Renal cortex interstitium (tissue), 11 donors: ENCODE measurements around the gene KRTAP10-4. TPM values are rescaled to one million over a fixed set of nuclear protein-coding genes. Genes with fewer than 3 reads are reported as not detected.
"Not testable (repeated sequence)": the region's sequence is repeated elsewhere in the genome, so short reads cannot be mapped to it uniquely, and the experiment has no call there.

Source experiments
- DNase-seq, 11 donors: peaks; one replicate each; pipeline ENCODE4 v3.0.0-alpha.2; 2013; ENCODE audit warnings: low read depth in 9 of 11, low spot score in 4 of 11; ENCODE audit errors: extremely low read depth in 1 of 11
- polyA plus RNA-seq, 3 donors: library from polyadenylated mRNA; unstranded; fragments of 120-200 nt; gene quantifications; one replicate each; pipeline ENCODE4 v1.2.1, GENCODE V29; 2013; ENCODE audit not compliant: insufficient read length in 3 of 3

The KRTAP10-4 gene
- polyA plus RNA-seq, 3 donors: not detected

- DNase-seq: no peak
Observed at GRCh38 chr21:44533121-44533890, 40.2 kb upstream of the KRTAP10-4 start.

GRCh38 chr21:44533891-44534627 is 39.5 kb upstream of the KRTAP10-4 start:
- DNase-seq: no peak

- no peak for DNase-seq
Observed at GRCh38 chr21:44534688-44535087, 38.8 kb upstream of the KRTAP10-4 start.

GRCh38 chr21:44535963-44536362 is 37.6 kb upstream of the KRTAP10-4 start:
- no peak for DNase-seq

- no peak for DNase-seq
Observed at GRCh38 chr21:44537930-44538911, 35.3 kb upstream of the KRTAP10-4 start.

GRCh38 chr21:44539046-44539445 is 34.5 kb upstream of the KRTAP10-4 start:
- DNase-seq: no peak

GRCh38 chr21:44539991-44540666 is 33.4 kb upstream of the KRTAP10-4 start, which contains the start of gene KRTAP10-1:
Gene KRTAP10-1 (minus strand): TSS chr21:44540195. CDS start chr21:44540150, 45 bp downstream.
- no peak for DNase-seq

GRCh38 chr21:44540741-44541288 is 32.7 kb upstream of the KRTAP10-4 start:
- no peak for DNase-seq

GRCh38 chr21:44542716-44543115 is 30.8 kb upstream of the KRTAP10-4 start:
- no peak for DNase-seq

- DNase-seq: no peak
Observed at GRCh38 chr21:44544566-44544965, 29.0 kb upstream of the KRTAP10-4 start.

- DNase-seq: no peak
Observed at GRCh38 chr21:44547656-44548331, 25.7 kb upstream of the KRTAP10-4 start.

- DNase-seq: no peak
Observed at GRCh38 chr21:44548381-44548780, 25.1 kb upstream of the KRTAP10-4 start.

GRCh38 chr21:44548922-44549321 is 24.6 kb upstream of the KRTAP10-4 start:
- no peak for DNase-seq

- DNase-seq: no peak
Observed at GRCh38 chr21:44549525-44550211, 23.9 kb upstream of the KRTAP10-4 start.

- DNase-seq: not testable (repeated sequence)
Observed at GRCh38 chr21:44550285-44550684, 23.2 kb upstream of the KRTAP10-4 start.

GRCh38 chr21:44550807-44551206 is 22.7 kb upstream of the KRTAP10-4 start:
- no peak for DNase-seq

- no peak for DNase-seq
Observed at GRCh38 chr21:44551340-44551961, 22.1 kb upstream of the KRTAP10-4 start, which contains the start of gene KRTAP10-2. Gene KRTAP10-2 (minus strand): TSS chr21:44551505. CDS start chr21:44551458, 47 bp downstream.
